ENCODE results near the gene GRAP2.
"Not testable (repeated sequence)": the region's sequence is repeated elsewhere in the genome, so short reads cannot be mapped to it uniquely, and the experiment has no call there.

GRAP2 gene

DNA sequence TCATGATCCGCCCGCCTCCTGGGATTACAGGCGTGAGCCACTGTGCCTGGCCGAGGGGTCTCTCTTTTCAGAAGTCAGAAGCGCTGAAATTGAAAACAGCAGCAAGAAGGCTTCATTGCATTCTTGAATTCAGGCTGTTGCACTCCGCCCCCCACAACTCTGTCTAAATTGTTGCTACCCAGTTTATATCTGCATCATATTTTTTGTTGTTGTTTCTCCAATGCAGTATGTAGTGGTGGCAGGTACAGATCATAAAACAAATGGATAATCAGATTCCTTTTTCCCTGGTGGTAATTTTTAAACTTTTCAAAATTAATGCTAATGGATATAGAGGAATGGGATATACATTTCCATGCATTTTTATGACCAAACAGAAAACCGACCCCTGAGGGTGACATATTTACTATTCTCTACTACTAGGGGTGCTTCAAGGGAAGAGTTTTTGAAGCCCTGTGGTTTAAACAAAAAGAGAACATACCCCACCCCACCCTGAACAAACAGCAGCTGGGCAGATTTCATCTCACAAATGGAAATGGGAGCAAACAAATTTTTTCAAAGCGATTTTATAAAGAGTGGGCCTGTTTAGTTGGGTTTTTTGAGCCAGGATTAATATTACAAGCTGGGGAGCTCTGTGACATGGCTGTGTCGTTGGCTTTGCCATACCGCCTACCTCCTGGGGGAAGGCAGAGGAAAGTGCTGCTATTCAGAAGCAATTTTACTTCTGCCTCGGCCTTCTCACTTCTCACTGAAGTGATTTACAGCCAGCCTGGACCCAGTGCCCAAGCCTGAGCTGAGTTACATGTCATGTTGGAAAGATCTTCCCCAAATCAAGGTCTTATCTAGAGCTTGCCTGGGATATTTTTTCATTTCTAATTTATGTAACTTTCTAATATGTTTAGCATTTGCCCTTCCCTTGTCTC, 43.3 kb downstream of the GRAP2 start:
- no peak for DNase-seq (ENCODE audit: low read depth in 2 of 2)

- DNase-seq (ENCODE audit: low read depth in 2 of 2): no peak
These were observed 45.2 kb downstream of the GRAP2 start for GRCh38 chr22:39946126-39946502.

DNA sequence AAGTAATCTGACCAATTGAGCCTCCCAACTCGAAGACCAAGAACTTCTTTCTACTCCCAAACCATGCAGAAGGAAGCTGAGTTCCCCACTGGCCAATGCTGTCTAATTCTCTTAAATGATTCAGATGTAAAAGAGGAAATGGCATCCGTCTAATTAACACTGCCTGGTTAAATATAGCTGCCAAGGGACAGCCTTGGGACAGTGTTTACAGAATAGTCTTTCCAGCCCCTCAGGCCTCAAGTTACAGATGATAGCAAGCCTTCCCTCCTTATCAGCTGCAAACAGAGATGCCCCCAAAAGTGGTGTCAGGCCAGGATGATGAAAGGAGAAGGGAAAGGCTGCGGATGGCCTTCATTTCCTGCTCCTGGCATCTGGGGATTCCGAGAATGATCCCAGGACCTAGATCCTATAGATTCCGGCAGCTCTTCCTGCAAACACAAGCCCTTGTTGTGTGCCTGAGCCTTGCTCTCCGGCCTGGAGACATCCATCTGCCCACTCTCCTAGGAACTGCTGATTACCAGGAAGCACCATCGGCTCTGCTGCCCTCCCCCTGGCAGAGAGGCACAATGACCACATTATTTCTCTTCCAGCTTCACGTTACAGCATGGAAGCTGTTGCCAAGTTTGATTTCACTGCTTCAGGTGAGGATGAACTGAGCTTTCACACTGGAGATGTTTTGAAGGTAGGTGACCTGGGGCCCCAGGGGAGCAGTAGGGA, 45.8 kb downstream of the GRAP2 start:
- DNase-seq (ENCODE audit: low read depth in 2 of 2): no peak

DNA sequence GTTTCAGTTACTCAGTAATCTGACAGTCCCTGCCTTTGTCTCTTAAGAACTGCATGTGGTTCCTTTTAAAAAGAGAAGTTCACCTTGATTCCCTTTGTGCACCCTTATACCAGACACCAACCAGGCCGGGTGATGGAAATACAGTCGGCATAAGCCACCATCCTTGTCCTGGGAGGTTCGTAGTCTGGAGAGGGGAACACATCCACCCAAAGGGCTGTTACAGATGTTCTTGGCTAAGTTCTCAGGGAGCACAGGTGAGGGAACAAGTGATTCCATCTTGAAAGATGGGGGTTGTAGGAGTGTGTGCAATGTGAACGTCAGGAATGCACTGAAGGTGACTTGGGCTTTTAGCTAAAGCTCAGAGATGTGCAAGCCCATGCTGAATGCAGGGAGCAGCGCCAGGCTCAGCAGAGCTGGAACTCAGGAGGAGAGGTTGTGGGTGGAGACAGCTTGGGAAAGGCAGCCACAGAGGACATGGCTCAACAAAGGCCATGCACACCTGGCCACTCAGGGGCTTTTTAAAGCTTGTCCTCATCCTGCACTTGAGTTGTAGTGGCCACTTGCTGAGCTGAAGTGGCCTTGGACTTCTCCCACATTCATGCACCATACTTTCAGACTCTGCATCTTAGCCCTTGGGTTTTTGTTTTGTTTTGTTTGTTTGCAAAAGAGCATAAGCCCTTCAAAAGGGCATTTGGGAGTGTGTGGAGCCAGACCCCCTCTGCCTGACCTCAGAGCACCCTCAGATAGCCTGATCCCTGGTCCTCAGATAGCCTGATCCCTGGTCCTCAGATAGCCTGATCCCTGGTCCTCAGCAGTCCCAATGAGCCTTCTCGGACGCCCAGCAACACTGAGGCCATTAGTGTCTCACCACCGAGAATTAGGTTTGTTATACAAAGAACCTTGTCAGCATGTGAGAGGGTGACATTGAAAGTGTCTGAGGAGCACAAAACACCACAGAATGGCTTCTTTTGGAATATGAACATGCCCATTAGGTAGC, 46.6 kb downstream of the GRAP2 start:
- DNase-seq (ENCODE audit: low read depth in 2 of 2): no peak

DNA sequence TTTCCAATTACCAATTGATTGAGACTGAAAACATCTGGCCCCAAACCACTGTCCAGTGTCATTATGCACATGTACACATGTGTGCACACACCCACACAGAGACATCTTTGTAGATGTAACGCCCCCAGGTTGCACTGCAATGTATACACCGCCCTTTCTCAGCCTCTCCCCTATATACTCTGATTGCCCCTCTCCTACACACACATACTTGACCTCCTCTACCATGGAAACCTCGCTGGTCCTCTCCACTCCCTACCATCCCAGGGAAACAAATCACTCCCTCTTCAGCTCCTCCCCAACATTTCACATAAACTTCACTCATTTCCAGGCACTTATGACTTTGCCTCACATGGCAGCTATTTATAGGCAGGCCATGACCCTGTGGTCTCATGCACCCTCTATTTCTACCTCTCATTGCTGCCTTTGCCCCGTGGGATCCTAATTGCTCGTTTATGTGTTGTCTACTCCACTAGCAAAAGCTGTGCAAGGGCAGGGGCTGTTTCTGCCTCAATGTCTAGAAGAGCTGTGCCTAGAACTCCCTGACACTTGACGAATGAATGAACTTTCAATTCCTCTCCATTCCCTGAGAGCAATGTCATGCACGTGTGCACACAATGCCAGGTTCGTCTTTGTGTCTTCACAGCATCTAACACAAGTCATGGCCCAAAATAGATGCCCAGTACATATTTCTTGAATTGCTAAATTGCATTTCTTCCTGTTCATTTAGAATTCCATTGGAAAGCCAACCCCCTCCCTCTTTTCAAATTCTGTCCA, 49.3 kb downstream of the GRAP2 start:
- no peak for DNase-seq (ENCODE audit: low read depth in 2 of 2)

- not testable (repeated sequence) for DNase-seq (ENCODE audit: low read depth in 2 of 2)
These were observed 50.9 kb downstream of the GRAP2 start for GRCh38 chr22:39951603-39952293.

GRCh38 chr22:39952347-39952746, 51.5 kb downstream of the GRAP2 start:
- DNase-seq (ENCODE audit: low read depth in 2 of 2): no peak

- DNase-seq (ENCODE audit: low read depth in 2 of 2): no peak
These were observed 52.2 kb downstream of the GRAP2 start for GRCh38 chr22:39953101-39953500.

DNA sequence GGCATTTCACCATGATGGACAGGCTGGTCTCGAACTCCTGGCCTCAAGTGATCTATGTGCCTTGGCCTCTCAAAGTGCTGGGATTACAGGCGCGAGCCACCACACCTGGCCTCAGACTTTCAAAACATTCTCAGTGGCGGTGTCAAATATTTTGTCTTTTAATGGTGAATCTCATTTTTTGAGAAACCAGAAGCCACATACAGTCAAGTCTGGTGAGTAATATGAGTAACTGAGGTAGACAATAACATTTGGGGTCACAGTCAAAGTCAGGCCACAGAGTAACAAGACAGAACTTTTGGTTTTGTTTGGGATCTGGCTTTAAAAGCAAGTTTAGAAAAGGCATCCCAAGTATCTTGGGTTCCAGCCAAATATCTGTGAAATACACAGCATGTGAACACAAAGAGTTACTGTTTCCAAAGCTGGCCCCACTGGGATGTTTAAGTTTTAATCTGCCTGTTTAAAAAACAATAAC, 53.7 kb downstream of the GRAP2 start:
- no peak for DNase-seq (ENCODE audit: low read depth in 2 of 2)

GRCh38 chr22:39955675-39956074, 54.8 kb downstream of the GRAP2 start:
- DNase-seq (ENCODE audit: low read depth in 2 of 2): no peak

DNA sequence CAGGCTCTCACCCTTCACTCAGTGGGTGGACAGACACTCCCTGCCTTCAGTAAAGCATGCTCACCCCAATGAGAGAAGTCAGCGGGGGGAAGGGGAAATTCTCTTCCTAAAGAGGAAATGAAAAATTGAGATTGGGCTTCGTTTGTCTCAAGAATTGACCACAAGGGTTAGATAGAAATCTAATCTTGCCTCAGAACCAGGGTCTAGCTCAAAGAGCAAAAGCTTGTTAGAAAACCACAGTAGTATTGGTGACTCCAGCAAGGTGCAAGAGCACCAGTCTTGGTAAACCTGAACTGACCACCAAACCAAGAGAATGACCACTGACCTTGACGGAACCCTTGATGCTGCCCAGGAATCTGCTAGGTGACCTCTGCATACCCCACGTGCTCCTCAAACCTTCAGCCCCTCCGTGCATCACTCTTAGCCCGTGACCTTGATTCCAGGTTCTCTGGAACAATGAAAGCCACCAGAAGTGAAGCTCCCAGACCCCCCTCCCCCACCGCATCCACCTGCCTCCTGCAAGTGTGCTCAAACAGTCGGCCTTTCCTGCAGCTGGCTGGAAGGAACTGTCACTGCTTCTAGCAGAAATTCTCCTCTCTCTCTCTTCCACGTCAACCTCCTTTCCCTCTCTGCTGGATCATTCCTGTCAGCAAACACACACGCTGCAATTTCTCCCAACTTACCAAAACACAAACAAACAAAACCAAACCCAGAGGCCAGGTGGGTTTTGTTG, 56.2 kb downstream of the GRAP2 start:
- no peak for DNase-seq (ENCODE audit: low read depth in 2 of 2)

DNA sequence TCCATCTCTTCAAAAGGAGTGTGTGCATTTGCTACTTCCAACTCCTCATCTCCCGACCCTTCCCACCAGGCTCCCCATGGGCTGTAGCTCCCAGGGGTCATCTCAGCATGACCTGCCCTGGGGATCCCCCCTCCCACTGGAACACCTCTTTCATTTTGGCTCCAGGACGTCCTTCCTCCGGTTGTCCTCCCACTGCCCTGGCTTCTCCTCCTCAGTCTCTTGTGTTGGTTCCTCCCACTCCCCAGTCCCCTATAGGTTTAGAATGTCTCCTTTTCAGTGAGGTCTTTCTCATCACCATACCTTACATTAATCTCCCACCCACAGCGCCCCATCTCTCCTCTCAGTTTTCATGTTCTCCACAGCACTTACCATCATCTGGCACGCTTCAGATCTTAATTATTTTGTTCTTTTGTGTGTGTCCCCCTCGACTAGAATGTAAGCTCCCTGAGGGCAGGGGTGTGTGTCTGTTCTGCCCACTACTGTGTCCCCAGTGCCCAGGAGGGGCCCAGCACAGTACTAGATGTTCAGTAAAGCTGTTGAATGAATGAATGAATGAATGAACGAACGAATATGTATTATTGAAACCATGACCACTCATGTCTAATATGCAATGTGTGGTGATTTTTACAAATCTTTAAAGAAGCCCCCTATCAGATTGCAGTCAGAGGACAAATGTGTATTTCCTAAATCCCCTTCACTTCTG, 57.3 kb downstream of the GRAP2 start:
- DNase-seq (ENCODE audit: low read depth in 2 of 2): no peak

DNA sequence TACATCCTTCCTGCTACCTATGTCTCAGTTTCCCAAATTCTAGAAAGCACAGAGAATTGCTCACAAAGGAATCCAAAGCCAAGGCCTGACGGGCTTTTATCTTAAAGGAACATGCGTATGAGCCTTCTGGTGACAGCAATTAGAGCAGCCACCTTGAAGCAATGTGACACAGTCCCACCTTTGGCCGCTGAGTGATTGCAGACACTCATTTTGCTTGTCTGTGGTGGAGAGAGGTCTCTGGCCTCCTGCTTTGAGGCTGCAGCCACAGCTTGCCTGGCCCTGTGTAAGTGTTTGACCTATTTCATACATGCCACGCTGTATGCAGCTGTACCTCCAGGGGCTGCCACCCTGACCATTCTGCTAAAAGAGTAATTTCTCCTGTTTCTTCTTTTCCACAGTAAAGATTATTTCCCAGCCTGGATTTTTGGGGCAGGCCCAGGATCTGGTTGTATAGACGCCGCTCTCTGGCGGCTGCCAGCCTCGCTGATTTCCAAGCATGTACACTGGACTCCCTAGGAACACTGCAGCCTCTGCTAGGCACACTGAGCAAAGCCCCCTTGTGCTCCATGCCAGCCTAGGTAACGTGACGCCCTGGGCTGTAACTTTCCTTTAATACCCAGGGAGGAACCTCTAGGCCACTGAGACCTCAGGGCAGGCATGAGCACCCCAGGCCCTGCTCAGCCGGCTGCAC, 58.2 kb downstream of the GRAP2 start:
- no peak for DNase-seq (ENCODE audit: low read depth in 2 of 2)

DNA sequence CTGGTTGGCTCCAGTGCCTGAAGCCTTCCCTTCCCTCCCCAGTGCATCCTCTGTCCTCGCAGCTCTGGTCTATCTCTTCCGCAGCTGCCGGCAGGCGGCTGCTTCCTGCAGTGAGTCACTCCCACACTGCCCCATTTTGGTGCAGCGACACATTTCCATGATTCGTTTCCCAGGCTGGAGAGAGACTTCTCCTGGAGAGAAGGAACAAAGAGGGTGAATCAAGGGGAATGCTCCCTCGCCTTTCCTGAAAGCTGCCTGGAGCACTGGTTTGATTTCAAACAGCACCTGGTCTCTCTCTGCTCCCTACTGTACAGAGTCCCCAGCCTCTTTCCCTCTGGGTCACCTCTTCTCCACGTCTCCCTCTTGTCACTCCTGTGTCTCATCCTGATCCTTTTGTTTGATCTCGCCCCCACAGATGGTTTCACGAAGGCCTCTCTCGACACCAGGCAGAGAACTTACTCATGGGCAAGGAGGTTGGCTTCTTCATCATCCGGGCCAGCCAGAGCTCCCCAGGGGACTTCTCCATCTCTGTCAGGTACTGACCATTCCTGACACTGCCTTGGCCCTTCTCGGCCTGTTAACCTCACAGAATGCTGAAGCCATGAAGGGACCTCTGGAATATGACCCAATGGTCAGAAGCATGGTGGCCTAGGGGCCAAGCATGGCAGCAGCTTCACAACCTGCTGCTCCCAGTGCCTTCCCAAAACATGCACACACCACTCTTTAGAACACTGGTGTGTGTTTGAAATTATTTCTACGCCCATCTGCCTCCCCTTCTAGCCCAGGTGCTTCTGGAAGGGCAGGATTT, 59.0 kb downstream of the GRAP2 start, which contains the start of gene TMA7B:
TMA7B (plus strand) TSS at position 758 of the 808 bp plus-strand sequence. CDS start 3,978 bp downstream, outside the sequence.
- no peak for DNase-seq (ENCODE audit: low read depth in 2 of 2)

DNA sequence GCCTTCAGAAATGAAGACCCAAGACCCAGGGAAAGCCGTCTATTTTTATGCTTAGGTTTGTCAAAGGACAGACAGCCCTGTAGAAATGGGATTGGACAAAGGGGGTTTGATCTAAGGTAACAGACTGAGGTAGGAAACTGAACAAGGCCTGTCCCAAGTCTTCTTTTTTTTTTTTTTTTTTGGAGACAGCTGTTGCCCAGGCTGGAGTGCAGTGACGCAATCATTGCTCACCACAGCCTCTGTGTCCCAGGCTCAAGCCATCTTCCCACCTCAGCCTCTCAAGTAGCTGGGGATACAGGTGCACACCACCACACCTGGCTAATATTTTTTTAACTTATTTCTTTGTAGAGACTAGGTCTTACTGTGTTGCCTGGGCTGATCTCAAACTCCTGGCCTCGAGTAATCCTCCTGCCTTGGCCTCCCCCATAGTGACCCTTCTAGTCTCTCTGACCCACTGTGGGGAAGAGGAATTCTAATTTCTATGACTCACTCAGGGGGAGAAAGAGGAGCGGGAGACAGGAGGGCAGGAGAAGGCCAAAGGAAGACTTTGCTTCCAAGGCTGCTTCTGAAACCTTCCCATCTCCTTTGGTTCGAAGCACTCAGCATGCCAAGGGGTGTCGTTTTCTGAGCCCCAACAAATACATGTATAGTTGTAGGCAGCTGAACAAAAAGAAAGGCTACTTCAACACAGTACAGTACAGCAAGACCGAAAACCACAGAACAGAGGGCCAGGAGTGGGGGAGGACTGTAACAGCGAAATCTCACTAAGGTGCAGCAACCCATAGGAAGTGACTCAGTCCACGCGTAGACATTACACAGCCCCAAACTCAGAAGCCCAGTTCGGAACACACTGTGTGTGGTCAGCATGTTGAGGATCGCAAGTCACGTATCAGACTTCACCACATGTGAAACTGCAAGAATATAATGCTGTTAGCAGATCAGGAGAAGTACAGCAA, 60.2 kb downstream of the GRAP2 start:
- peak; percentile 73 to 75 for DNase-seq (ENCODE audit: low read depth in 2 of 2)

- DNase-seq (ENCODE audit: low read depth in 2 of 2): no peak
These were observed 61.2 kb downstream of the GRAP2 start for GRCh38 chr22:39962071-39962470.
